GM23338 (cell line): ENCODE results near the gene KDM4B. TPM values are rescaled to one million over a fixed set of nuclear protein-coding genes. Genes with fewer than 3 reads are reported as not detected.

Experiments
- CREB1 ChIP-seq: fragments of 250-450 bp; sonication (Bioruptor Pico); IDR thresholded peaks from 2 replicates; pipeline ENCODE4 v1.5.0; 2020; ENCODE audit warnings: low read depth, mild to moderate bottlenecking, moderate library complexity
- EZH2phosphoT487 ChIP-seq: fragments of 200-600 bp; sonication (generic); IDR thresholded peaks from one replicate; pipeline ENCODE4 v1.8.1; 2018; ENCODE audit warnings: antibody characterized with exemption; ENCODE audit not compliant: unreplicated experiment
- JUNB ChIP-seq: IDR thresholded peaks from one replicate; pipeline ENCODE4 v1.6.1; 2016; ENCODE audit warnings: antibody characterized with exemption; ENCODE audit not compliant: unreplicated experiment
- POLR2AphosphoS5 ChIP-seq: IDR thresholded peaks from 2 replicates; pipeline ENCODE4 v1.6.1; 2016; ENCODE audit warnings: antibody characterized with exemption, low read depth
- REST ChIP-seq: IDR thresholded peaks from one replicate; pipeline ENCODE4 v1.6.1; 2018; ENCODE audit warnings: antibody characterized with exemption; ENCODE audit not compliant: unreplicated experiment
- STAT1 ChIP-seq: IDR thresholded peaks from one replicate; pipeline ENCODE4 v1.6.1; 2016; ENCODE audit warnings: antibody characterized with exemption; ENCODE audit not compliant: unreplicated experiment
- ZNF114 ChIP-seq: fragments of 250-450 bp; sonication (Bioruptor Pico); IDR thresholded peaks from 2 replicates; pipeline ENCODE4 v1.5.0; 2020; ENCODE audit warnings: mild to moderate bottlenecking, moderate library complexity
- ZNF331 ChIP-seq: fragments of 250-450 bp; sonication (Bioruptor Pico); IDR thresholded peaks from 2 replicates; pipeline ENCODE4 v1.5.0; 2020; ENCODE audit warnings: low read depth, mild to moderate bottlenecking, moderate library complexity
- ZNF462 ChIP-seq: fragments of 250-450 bp; sonication (Bioruptor Pico); IDR thresholded peaks from 2 replicates; pipeline ENCODE4 v1.5.0; 2020; ENCODE audit warnings: mild to moderate bottlenecking, moderate library complexity
- polyA plus RNA-seq: library from polyadenylated mRNA; unstranded; fragments of >200 nt; fragmentation: Nextera tagmentation; extraction: Ambion mirVana; gene quantifications from 2 replicates; pipeline ENCODE4 v1.2.1, GENCODE V29; 2016
- total RNA-seq: library from RNA; depleted of rRNA; stranded (reverse); fragments of >200 nt; shearing (Covaris generic); gene quantifications from 2 replicates; pipeline ENCODE4 v1.2.3, GENCODE V29; 2014
- TF ChIP-seq, protein P1 (sequence below): IDR thresholded peaks from 2 replicates; pipeline ENCODE4 v1.6.1; 2016; ENCODE audit warnings: antibody characterized with exemption

KDM4B gene
- total and polyA plus RNA-seq, 2 experiments from 2014 or later, result 9.1 to 27.6 TPM

DNA sequence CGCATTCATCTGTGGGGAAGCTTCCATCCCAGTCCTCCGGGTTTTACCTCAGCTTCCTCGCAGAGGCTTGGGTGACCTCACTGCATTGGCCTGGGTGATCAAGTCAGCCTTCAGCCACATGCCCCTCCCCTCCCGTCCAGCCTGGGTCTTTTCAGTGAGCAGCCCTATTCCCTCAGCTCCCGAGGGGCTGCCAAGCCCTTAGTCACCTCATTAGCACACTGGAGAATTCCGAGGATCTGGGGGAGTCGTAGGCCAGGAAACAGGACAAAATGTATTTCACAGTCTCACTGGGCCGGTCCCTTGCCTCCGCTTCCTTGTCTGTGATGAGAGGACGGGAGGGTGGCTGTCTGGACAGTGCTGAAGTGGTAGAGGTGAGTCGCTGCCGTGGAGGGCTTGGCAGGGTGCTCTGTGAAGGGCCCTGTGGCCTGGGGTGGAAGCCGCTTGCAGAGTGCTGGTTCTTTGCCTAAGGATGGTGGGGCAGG, 19.9 kb downstream of the KDM4B start (continued):
- TF ChIP-seq ZNF462 (CRISPR knock-in tag), result no peak
- no peak for TF ChIP-seq ZNF331
- no peak for TF ChIP-seq REST
- TF ChIP-seq STAT1, result no peak
- TF ChIP-seq ZNF114 (CRISPR knock-in tag), result no peak
- TF ChIP-seq, protein P1, sequence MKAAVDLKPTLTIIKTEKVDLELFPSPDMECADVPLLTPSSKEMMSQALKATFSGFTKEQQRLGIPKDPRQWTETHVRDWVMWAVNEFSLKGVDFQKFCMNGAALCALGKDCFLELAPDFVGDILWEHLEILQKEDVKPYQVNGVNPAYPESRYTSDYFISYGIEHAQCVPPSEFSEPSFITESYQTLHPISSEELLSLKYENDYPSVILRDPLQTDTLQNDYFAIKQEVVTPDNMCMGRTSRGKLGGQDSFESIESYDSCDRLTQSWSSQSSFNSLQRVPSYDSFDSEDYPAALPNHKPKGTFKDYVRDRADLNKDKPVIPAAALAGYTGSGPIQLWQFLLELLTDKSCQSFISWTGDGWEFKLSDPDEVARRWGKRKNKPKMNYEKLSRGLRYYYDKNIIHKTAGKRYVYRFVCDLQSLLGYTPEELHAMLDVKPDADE, result no peak
- no peak for TF ChIP-seq POLR2AphosphoS5
- TF ChIP-seq JUNB, result no peak
- no peak for TF ChIP-seq CREB1
- TF ChIP-seq EZH2phosphoT487, result no peak
